ENCODE measurements around the gene PTH1R. TPM values are rescaled to one million over a fixed set of nuclear protein-coding genes. Genes with fewer than 3 reads are reported as not detected.

The PTH1R gene
- total RNA-seq, 1 donor from 2014 or later: 14.5 TPM

- H3K4me3 ChIP-seq: no peak overlapping the region
- H3K36me3 ChIP-seq: no peaks in the 10 kb centered on the region
- ATAC-seq: no peak
- intact Hi-C loops (cut with DNase I): no loop called here
- peaks cover 19% of the 10 kb centered on the region for H3K4me1 ChIP-seq
- no peak overlapping the region for H3K27ac ChIP-seq
- H3K9me3 ChIP-seq: no peaks in the 10 kb centered on the region
- no peak for TF ChIP-seq CTCF (IDR thresholded peaks at IDR 0.05)
- DNase-seq: peak; percentile 38
- H3K27me3 ChIP-seq (ENCODE audit: low read depth): peaks cover 4% of the 10 kb centered on the region
Measured at GRCh38 chr3:46907271-46907670, 29.8 kb downstream of the PTH1R start.

GRCh38 chr3:46907960-46908293 lies 30.4 kb downstream of the PTH1R start:
- Histone ChIP-seq H3K4me3 (no peak overlapping the region), H3K36me3 (no peaks in the 10 kb centered on the region), H3K9me3 (no peaks in the 10 kb centered on the region), H3K4me1 (peaks cover 19% of the 10 kb centered on the region), H3K27me3 (ENCODE audit: low read depth) (peaks cover 4% of the 10 kb centered on the region), H3K27ac (no peak overlapping the region)
- ATAC-seq (no peak), DNase-seq (no peak)
- intact Hi-C loops (cut with DNase I): no loop called here
- no peak for TF ChIP-seq CTCF (IDR thresholded peaks at IDR 0.05)

GRCh38 chr3:46908294-46908985 lies 30.9 kb downstream of the PTH1R start:
- peak; percentile 46 for DNase-seq
- intact Hi-C loops (cut with DNase I): no loop called here
- ATAC-seq: peak; percentile 9 to 34

GRCh38 chr3:46908986-46909534 lies 31.5 kb downstream of the PTH1R start:
- H3K27ac ChIP-seq: no peak overlapping the region
- no peaks in the 10 kb centered on the region for H3K36me3 ChIP-seq
- H3K27me3 ChIP-seq (ENCODE audit: low read depth): peaks cover 4% of the 10 kb centered on the region
- DNase-seq: peak; percentile 51
- no peak overlapping the region for H3K4me3 ChIP-seq
- intact Hi-C loops (cut with DNase I): no loop called here
- peaks cover 26% of the 10 kb centered on the region for H3K4me1 ChIP-seq
- no peaks in the 10 kb centered on the region for H3K9me3 ChIP-seq
- peak; percentile 23 to 31 for ATAC-seq
- TF ChIP-seq CTCF (IDR thresholded peaks at IDR 0.05): no peak

More at GRCh38 chr3:46908294-46908985, 30.9 kb downstream of the PTH1R start:
- peak; percentile 27 for TF ChIP-seq CTCF (IDR thresholded peaks at IDR 0.05)
- Histone ChIP-seq H3K4me3 (no peak overlapping the region), H3K36me3 (no peaks in the 10 kb centered on the region), H3K9me3 (no peaks in the 10 kb centered on the region), H3K27me3 (ENCODE audit: low read depth) (peaks cover 4% of the 10 kb centered on the region), H3K27ac (no peak overlapping the region), H3K4me1 (peaks cover 22% of the 10 kb centered on the region)

GRCh38 chr3:46909535-46910161 lies 32.1 kb downstream of the PTH1R start:
- Histone ChIP-seq H3K27ac (no peak overlapping the region), H3K36me3 (no peaks in the 10 kb centered on the region), H3K9me3 (no peaks in the 10 kb centered on the region), H3K27me3 (ENCODE audit: low read depth) (peaks cover 4% of the 10 kb centered on the region), H3K4me3 (no peak overlapping the region), H3K4me1 (peaks cover 26% of the 10 kb centered on the region)
- intact Hi-C loops (cut with DNase I): no loop called here
- peak; percentile 85 to 87 for ATAC-seq
- DNase-seq: peak; percentile 87
- peak; percentile 91 for TF ChIP-seq CTCF (IDR thresholded peaks at IDR 0.05)
